HUES64 (cell line): ENCODE results near the gene FLT3.
"Not testable (repeated sequence)": the region's sequence is repeated elsewhere in the genome, so short reads cannot be mapped to it uniquely, and the experiment has no call there.

Experiments
- H3K27ac ChIP-seq: 2 replicates; pipeline ENCODE4 v1.7.0; 2013; ENCODE audit warnings: low read depth, low read length, inconsistent platforms
- H3K27me3 ChIP-seq: 2 replicates; pipeline ENCODE4 v1.6.1; 2013; ENCODE audit warnings: mild to moderate bottlenecking, low read length; ENCODE audit not compliant: insufficient read depth
- H3K36me3 ChIP-seq: 2 replicates; pipeline ENCODE4 v1.6.1; 2013; ENCODE audit warnings: mild to moderate bottlenecking, low read length; ENCODE audit not compliant: insufficient read depth
- H3K4me1 ChIP-seq: 2 replicates; pipeline ENCODE4 v1.6.1; 2013; ENCODE audit warnings: mild to moderate bottlenecking, low read length, moderate library complexity; ENCODE audit not compliant: insufficient read depth
- H3K4me3 ChIP-seq: 2 replicates; pipeline ENCODE4 v1.5.1; 2013; ENCODE audit warnings: mild to moderate bottlenecking, low read length, moderate library complexity
- H3K9ac ChIP-seq: 2 replicates; pipeline ENCODE4 v1.6.1; 2013; ENCODE audit warnings: mild to moderate bottlenecking, low read depth, low read length
- H3K9me3 ChIP-seq: 2 replicates; pipeline ENCODE4 v1.6.1; 2013; ENCODE audit warnings: low read depth, low read length; ENCODE audit not compliant: insufficient read depth
- WGBS: fragments of 150-250, 120-280 bp; methylation state at CpG from one replicate; pipeline ENCODE4 v1.1.7; 2013; ENCODE audit warnings: missing lambda C conversion rate; 5-methylcytosine and 5-hydroxymethylcytosine counted together

FLT3 gene

GRCh38 chr13:28022848-28023518 lies 77.4 kb downstream of the FLT3 start:
- WGBS, result 30% methylated on average over 9 of the region's 9 CpGs
- Histone ChIP-seq H3K9ac (peak overlapping the region; percentile 44), H3K27me3 (no peaks in the 10 kb centered on the region), H3K36me3 (no peaks in the 10 kb centered on the region), H3K9me3 (no peaks in the 10 kb centered on the region), H3K4me3 (no peak overlapping the region), H3K4me1 (peaks cover 17% of the 10 kb centered on the region), H3K27ac (peak overlapping the region; percentile 95)

- H3K4me1 ChIP-seq, result no peaks in the 10 kb centered on the region; the same call in 1 of the 2 replicates
- no peak overlapping the region for H3K9ac ChIP-seq
- no peaks in the 10 kb centered on the region; the same call in 1 of the 2 replicates for H3K27me3 ChIP-seq
- H3K4me3 ChIP-seq, result no peak overlapping the region
- 48% methylated on average over 3 of the region's 3 CpGs for WGBS
- no peak overlapping the region for H3K27ac ChIP-seq
- H3K36me3 ChIP-seq, result no peaks in the 10 kb centered on the region
- H3K9me3 ChIP-seq, result no peaks in the 10 kb centered on the region
Measured at GRCh38 chr13:28014301-28014700, 86.1 kb downstream of the FLT3 start.

GRCh38 chr13:28013482-28013881 lies 86.9 kb downstream of the FLT3 start:
- Histone ChIP-seq H3K9ac (no peak overlapping the region), H3K4me3 (no peak overlapping the region), H3K36me3 (no peaks in the 10 kb centered on the region), H3K9me3 (no peaks in the 10 kb centered on the region), H3K27me3 (no peaks in the 10 kb centered on the region; the same call in 1 of the 2 replicates), H3K4me1 (no peaks in the 10 kb centered on the region; the same call in 1 of the 2 replicates), H3K27ac (no peak overlapping the region)
- WGBS, result no CpG with 5 or more reads among the region's 1 CpG

- H3K9ac ChIP-seq, result no peak overlapping the region
- H3K27me3 ChIP-seq, result no peaks in the 10 kb centered on the region; the same call in 1 of the 2 replicates
- H3K27ac ChIP-seq, result no peak overlapping the region
- no peak overlapping the region for H3K4me3 ChIP-seq
- H3K4me1 ChIP-seq, result no peaks in the 10 kb centered on the region; the same call in 1 of the 2 replicates
- H3K36me3 ChIP-seq, result no peaks in the 10 kb centered on the region
- no peaks in the 10 kb centered on the region for H3K9me3 ChIP-seq
Measured at GRCh38 chr13:28012896-28013295, 87.5 kb downstream of the FLT3 start.

DNA sequence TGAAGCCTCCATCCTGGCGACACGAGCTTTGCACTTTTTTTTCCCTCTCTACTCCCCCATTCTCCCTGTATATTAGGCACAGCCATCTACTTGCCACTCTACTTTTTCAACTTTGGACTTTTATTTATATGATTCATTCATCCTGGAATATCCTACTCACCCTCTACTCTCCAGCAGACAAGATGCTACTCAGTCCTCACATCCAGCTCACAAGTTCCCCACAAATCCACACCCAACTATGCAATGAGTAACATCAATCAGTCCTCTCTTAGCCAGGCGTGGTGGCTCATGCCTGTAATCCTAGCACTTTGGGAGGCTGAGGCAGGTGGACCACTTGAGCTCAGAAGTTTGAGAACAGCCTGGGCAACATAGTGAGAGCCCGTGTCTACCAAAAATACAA lies 88.0 kb downstream of the FLT3 start:
- H3K27me3 ChIP-seq, result no peaks in the 10 kb centered on the region; the same call in 1 of the 2 replicates
- H3K4me1 ChIP-seq, result no peaks in the 10 kb centered on the region; the same call in 1 of the 2 replicates
- no peaks in the 10 kb centered on the region for H3K36me3 ChIP-seq
- no peaks in the 10 kb centered on the region for H3K9me3 ChIP-seq
- WGBS, result 93% methylated on average over 4 of the region's 4 CpGs
- H3K27ac ChIP-seq, result no peak overlapping the region
- no peak overlapping the region for H3K9ac ChIP-seq
- H3K4me3 ChIP-seq, result no peak overlapping the region

DNA sequence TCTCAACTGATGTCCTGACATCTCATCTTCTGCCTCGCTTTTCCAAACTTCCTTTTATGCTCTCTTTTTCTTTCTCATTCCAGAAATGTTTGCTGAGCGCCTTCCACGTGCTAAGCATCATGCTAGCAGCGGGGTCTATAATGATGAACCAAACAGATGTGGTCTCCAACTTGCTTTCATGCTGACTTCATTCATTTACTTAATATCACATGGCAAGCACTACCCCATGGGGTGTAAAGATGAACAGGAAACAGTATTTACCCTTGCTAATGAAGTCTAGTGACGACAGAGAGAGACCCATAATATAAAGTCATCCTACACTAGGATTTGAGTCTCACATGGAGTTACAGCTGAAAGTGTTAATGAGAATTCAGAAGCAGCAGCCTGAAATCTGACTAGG lies 90.3 kb downstream of the FLT3 start:
- no peak overlapping the region for H3K27ac ChIP-seq
- no peaks in the 10 kb centered on the region; the same call in 1 of the 2 replicates for H3K27me3 ChIP-seq
- no peak overlapping the region for H3K4me3 ChIP-seq
- H3K36me3 ChIP-seq, result no peaks in the 10 kb centered on the region
- no peaks in the 10 kb centered on the region for H3K9me3 ChIP-seq
- 86% methylated on average over 4 of the region's 5 CpGs for WGBS
- no peak overlapping the region for H3K9ac ChIP-seq
- no peaks in the 10 kb centered on the region; the same call in 1 of the 2 replicates for H3K4me1 ChIP-seq

- H3K27me3 ChIP-seq, H3K9ac ChIP-seq, H3K9me3 ChIP-seq, H3K36me3 ChIP-seq, H3K4me3 ChIP-seq, H3K27ac ChIP-seq, H3K4me1 ChIP-seq: not testable (repeated sequence)
- 94% methylated on average over 12 of the region's 13 CpGs for WGBS
Measured at GRCh38 chr13:28005016-28005415, 95.4 kb downstream of the FLT3 start.

DNA sequence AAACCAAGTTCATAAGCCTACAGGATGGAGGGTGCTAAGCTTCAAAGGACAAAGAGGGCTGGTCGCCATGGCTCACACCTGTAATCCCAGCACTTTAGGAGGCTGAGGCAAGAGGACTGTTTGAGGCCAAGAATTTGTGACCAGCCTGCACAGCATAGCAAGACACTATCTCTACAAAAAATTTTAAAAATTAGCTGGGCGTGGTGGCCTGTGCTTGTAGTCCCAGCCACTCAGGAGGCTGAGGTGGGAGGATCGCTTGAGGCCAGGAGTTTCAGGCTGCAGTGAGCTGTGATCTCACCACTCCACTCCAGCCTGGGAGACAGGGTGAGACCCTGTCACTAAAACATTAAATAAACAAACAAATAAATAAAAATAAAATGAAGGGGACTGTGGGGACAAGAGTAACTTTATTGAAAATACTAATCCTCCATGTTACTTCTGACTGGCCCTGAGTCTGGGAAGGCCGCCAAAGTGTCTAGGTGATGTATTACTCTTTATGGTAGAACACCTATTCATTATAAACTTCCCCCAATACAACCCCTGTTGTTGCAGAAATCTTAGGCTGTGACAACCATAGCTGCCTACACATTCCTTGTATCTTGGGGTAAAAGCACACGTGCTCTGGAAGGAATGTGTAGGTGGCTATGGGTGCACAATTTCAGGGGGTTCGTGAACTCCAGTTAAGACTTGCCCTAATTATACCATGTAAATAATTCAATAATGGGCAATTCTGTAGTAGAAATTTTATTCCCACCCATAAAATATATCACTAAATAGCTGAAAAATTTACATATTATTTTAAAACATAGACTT lies 97.3 kb downstream of the FLT3 start:
- Histone ChIP-seq H3K9me3 (no peaks in the 10 kb centered on the region), H3K36me3 (no peaks in the 10 kb centered on the region), H3K27me3 (no peaks in the 10 kb centered on the region), H3K27ac (no peak overlapping the region), H3K9ac (no peak overlapping the region), H3K4me1 (no peaks in the 10 kb centered on the region), H3K4me3 (no peak overlapping the region)
- 91% methylated on average over 5 of the region's 6 CpGs for WGBS

DNA sequence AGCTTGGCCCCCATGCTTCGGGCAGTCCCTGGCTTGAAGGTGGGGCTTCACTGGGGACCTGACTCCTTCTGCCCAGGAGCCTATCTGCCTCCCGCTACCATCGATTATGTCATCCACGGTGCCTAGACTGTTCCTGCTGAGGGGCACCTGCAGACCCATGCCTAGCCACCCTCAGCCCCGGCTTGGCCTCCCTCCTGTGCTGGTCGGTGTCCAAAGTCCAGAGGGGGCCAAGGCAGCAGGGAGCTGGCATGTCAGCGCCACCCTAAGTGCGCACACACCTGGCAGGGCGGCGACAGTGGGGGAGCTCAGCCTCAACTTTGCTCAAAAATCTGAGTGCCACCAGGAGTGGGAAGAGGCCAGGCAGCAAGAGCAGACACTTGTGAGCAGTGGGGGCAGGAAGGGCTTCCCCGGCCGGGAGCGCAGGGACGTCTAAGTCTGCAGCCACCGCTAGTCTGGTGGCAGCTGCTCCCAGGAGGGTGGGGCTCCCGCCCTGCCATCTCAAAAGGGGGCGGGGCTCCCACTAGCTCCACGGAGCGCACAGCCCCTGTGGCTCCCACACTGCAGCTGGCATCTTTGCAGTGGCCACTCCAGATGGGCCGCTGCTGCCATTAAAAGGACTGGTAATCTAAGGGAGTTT lies 98.4 kb downstream of the FLT3 start:
- no peaks in the 10 kb centered on the region for H3K4me1 ChIP-seq
- no peak overlapping the region for H3K9ac ChIP-seq
- WGBS, result 87% methylated on average over 20 of the region's 20 CpGs
- no peak overlapping the region for H3K27ac ChIP-seq
- H3K4me3 ChIP-seq, result no peak overlapping the region
- no peaks in the 10 kb centered on the region for H3K36me3 ChIP-seq
- H3K9me3 ChIP-seq, result no peaks in the 10 kb centered on the region
- no peaks in the 10 kb centered on the region for H3K27me3 ChIP-seq

- WGBS, result 95% methylated on average over 11 of the region's 11 CpGs
- Histone ChIP-seq H3K27me3 (no peaks in the 10 kb centered on the region), H3K4me1 (no peaks in the 10 kb centered on the region), H3K36me3 (no peaks in the 10 kb centered on the region), H3K9ac (no peak overlapping the region), H3K9me3 (no peaks in the 10 kb centered on the region), H3K4me3 (no peak overlapping the region), H3K27ac (no peak overlapping the region)
Measured at GRCh38 chr13:28001049-28001448, 99.3 kb downstream of the FLT3 start.

DNA sequence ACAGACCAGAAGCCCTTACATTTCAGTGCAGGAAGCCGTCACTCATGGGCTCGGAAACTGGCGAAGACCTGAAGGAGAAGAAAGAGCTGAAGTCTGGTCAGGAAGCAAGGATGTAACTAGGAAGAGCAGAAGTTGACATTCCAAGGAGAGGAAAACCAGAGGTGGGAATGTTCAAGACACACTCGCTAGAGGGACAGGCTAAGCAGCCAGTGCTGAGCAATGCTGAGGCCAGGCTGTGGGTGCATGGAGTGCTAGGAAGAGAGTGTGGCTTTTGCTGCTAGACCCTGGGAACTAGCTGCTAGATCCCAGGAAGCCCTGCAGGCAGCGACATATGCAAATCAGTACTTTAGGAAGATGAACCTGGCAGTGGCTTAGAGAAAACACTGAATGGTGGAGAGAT lies 99.8 kb downstream of the FLT3 start:
- Histone ChIP-seq H3K27ac (no peak overlapping the region), H3K4me1 (no peaks in the 10 kb centered on the region), H3K9me3 (no peaks in the 10 kb centered on the region), H3K27me3 (no peaks in the 10 kb centered on the region), H3K4me3 (no peak overlapping the region), H3K9ac (no peak overlapping the region), H3K36me3 (no peaks in the 10 kb centered on the region)
- 39% methylated on average over 5 of the region's 5 CpGs for WGBS
